ENCODE data around the gene MRAP2.

DNA sequence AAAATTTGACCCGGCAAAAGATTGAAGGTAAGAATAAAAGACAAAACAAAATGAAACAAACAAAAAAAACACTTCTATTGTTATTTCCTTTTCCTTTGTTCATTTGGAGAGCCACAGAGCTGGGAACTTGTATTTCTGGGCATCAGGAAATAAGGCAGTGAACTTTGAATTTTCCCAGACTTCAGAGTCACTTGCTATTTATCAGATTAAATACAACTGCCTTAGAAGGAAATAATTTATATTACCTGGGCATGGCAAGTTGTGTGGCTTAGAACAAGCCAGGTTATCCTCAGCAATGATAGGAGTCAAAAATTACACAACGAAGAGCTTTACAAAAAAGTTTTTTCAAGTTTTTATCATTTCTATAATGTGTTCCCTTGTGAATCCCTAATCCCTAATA, 20.2 kb upstream of the MRAP2 start:
- TF ChIP-seq, protein P1, sequence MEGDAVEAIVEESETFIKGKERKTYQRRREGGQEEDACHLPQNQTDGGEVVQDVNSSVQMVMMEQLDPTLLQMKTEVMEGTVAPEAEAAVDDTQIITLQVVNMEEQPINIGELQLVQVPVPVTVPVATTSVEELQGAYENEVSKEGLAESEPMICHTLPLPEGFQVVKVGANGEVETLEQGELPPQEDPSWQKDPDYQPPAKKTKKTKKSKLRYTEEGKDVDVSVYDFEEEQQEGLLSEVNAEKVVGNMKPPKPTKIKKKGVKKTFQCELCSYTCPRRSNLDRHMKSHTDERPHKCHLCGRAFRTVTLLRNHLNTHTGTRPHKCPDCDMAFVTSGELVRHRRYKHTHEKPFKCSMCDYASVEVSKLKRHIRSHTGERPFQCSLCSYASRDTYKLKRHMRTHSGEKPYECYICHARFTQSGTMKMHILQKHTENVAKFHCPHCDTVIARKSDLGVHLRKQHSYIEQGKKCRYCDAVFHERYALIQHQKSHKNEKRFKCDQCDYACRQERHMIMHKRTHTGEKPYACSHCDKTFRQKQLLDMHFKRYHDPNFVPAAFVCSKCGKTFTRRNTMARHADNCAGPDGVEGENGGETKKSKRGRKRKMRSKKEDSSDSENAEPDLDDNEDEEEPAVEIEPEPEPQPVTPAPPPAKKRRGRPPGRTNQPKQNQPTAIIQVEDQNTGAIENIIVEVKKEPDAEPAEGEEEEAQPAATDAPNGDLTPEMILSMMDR (conservative IDR thresholded peaks at IDR 0.05 in 1 of 2, IDR thresholded peaks at IDR 0.05 in 1 of 2; ENCODE audit: low read depth in 1 of 2, low read length in 2 of 2) = no peak
- TF ChIP-seq EZH2 (IDR thresholded peaks at IDR 0.05; ENCODE audit: low read length, missing control alignments) = no peak
